Esophagus squamous epithelium (tissue), 4 donors: ENCODE results near the gene ZBTB14.

Source experiments
- POLR2A ChIP-seq, 4 donors: fragments of 450-650 bp; IDR thresholded peaks; one replicate each; pipeline ENCODE4 v1.6.1; 2017; ENCODE audit warnings: antibody characterized with exemption in 4 of 4, mild to moderate bottlenecking in 4 of 4, moderate library complexity in 3 of 4
- TF ChIP-seq, protein P1 (sequence below), 6 experiments: fragments of 450-650 bp in 4 of 6; fragments of 200-600 bp in 2 of 6; sonication (generic) in 2 of 6; IDR thresholded peaks; one replicate each; pipeline ENCODE4 v1.5.1; 2016 to 2019; ENCODE audit warnings: antibody characterized with exemption in 6 of 6, mild to moderate bottlenecking in 4 of 6, moderate library complexity in 4 of 6

DNA sequence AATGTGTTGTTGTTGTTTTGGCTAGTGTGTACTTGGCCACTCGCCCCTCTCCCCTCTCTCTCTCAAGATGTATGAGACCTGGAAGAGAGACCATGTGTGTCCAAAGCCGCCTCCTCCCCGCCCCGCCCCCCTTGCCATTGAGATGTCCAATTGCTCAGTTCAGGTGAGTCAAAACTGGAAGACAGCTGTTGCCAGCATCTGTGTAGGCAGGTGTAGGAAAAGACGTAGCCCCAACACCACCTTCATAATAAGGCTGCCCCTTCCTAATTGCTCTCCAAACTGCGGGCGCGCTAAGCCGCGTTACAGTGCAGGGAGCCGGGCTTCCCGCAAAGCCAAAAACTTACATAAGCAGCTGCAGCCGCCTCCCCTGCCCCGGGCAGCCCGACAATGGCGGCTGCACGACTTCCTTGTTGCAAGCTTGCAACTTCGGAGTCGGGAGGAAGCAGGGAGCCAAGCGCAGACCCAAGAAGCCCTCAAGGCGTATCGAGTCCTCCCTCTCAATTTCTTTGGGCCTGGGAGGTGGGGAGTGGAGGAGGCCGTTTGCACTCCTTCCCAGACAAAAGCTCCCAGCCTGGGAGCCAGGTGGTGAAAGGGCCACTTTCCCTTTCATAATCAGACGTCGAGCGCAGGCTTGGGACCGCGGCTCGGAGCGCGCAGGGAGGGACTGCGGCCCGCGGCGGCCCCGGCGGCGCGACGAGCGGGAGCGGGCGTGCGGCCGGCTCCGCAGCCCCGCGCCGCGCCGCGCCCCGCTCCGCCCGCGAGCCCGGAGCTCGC is 882 bp downstream of the ZBTB14 start:
- TF ChIP-seq, protein P1, sequence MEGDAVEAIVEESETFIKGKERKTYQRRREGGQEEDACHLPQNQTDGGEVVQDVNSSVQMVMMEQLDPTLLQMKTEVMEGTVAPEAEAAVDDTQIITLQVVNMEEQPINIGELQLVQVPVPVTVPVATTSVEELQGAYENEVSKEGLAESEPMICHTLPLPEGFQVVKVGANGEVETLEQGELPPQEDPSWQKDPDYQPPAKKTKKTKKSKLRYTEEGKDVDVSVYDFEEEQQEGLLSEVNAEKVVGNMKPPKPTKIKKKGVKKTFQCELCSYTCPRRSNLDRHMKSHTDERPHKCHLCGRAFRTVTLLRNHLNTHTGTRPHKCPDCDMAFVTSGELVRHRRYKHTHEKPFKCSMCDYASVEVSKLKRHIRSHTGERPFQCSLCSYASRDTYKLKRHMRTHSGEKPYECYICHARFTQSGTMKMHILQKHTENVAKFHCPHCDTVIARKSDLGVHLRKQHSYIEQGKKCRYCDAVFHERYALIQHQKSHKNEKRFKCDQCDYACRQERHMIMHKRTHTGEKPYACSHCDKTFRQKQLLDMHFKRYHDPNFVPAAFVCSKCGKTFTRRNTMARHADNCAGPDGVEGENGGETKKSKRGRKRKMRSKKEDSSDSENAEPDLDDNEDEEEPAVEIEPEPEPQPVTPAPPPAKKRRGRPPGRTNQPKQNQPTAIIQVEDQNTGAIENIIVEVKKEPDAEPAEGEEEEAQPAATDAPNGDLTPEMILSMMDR (IDR thresholded peaks at IDR 0.05): no peak
- peak in 1 of 4 donors; percentile 9 for TF ChIP-seq POLR2A (IDR thresholded peaks at IDR 0.05)
